GM21447 (cell line): ENCODE results near the gene MANSC4.

Source experiments
- ATAC-seq: cut with Tn5 transposase; IDR thresholded peaks from one replicate; pipeline ENCODE4 v1.9.1; 2021; ENCODE audit not compliant: unreplicated experiment

The MANSC4 gene

GRCh38 chr12:27779920-27780611 is at the start of gene MANSC4, which contains the start of gene KLHL42:
MANSC4 (minus strand) TSS chr12:27780236; CDS start chr12:27771276, 8,960 bp downstream.
KLHL42 (plus strand) TSS chr12:27780233; CDS start chr12:27780331, 98 bp downstream.
- ATAC-seq = peak; percentile 78

DNA sequence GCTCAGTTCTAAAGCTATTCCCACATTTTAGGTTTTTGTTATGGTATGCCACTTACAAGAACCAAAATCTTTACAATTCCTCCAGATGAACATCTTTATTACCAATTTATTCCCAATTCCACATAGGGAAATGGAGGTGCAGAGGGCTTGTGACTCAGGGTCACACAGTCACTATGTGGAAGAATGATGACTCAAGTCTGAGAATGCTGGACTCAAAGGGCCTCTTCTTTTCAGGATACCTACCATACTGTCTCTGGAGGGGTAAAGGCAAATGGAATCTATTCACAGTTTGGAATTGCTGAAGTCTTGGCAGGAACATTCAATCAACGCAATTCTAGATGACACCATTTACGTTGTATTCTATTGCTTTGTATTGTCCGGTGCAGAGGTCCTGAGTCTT is 48.2 kb upstream of the MANSC4 start:
- no peak for ATAC-seq

GRCh38 chr12:27826076-27826475 is 46.0 kb upstream of the MANSC4 start:
- no peak for ATAC-seq

GRCh38 chr12:27824126-27824842 is 44.2 kb upstream of the MANSC4 start:
- ATAC-seq = peak; percentile 63

GRCh38 chr12:27823038-27823437 is 43.0 kb upstream of the MANSC4 start:
- ATAC-seq = no peak

DNA sequence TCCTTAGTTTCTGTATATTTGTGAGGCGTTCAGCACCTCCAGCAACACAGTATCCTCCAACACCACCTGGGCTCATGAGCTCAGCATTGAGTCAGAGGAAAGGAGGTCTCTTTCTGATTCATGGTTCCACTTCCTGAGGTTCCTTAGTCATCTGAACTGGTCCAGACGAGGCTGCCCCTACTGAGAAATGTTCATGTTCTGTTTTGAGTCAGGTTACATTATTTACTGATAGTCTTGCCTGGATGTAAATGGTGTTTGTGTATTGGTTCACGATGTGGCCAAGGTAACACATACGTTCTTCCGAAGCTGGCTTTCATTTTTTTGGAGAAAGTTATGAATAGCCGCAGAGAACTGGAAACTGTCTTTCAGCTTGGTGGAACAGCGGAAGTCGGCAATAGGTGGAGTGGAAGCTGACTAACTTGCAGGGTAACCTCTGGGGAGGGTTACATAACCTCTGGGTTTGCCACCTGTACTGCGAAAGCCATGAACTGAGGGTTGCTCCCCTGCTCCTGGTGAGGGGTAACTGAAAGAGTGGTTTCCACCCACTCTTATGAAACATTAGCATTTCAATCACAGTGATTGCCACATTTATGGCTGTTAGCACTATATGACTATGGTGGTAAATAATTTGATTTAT is 42.2 kb upstream of the MANSC4 start:
- peak; percentile 70 for ATAC-seq

- no peak for ATAC-seq
Measured at GRCh38 chr12:27821259-27821973, 41.4 kb upstream of the MANSC4 start.

- no peak for ATAC-seq
Measured at GRCh38 chr12:27820564-27820963, 40.5 kb upstream of the MANSC4 start.

DNA sequence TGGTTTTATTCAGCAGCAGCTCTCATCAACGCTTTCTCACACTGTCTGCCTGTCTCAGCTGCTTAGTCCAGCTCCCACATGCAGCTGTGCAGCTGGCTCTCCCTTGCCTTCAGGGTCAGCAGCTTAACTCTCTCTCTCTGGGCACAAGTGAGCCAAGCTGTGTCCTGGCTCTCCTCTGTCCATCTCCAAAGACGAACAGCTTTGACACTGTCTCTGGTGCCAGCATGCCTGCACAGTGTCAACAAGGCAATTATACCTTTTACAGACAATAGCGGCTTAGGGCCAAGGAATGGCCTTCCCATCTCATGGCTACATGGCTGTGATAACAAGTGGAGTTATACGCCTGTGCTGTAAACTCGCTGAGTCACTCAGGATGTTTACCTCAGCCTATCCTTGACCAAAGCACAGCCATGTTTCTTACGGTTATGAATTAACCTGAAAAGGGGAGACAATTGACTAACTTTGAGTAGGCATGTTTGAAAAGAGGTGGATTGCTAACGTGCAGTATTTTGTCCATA is 38.4 kb upstream of the MANSC4 start:
- no peak for ATAC-seq

- ATAC-seq = no peak
Measured at GRCh38 chr12:27817766-27818165, 37.7 kb upstream of the MANSC4 start.

GRCh38 chr12:27814851-27815591 is 35.0 kb upstream of the MANSC4 start:
- no peak for ATAC-seq

- ATAC-seq = no peak
Measured at GRCh38 chr12:27814411-27814810, 34.4 kb upstream of the MANSC4 start.

DNA sequence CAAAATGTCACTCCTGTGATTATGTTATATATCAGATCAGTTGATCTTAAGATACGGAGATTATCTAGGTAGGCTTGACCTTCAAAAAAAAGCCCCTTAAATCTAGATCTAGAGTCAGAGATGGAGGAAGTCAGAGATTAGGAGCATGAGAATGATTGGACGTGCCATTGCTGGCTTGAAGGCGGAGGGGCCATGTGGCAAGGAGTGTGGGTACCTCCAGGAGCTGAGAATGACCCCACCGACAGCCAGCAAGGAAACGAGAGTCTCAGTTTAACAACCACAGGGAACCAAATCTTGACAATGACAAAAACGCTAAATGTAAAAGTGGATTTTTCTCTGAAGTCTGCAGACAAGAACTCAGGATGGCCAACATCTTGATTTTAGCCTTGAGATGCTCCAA is 32.5 kb upstream of the MANSC4 start:
- no peak for ATAC-seq

DNA sequence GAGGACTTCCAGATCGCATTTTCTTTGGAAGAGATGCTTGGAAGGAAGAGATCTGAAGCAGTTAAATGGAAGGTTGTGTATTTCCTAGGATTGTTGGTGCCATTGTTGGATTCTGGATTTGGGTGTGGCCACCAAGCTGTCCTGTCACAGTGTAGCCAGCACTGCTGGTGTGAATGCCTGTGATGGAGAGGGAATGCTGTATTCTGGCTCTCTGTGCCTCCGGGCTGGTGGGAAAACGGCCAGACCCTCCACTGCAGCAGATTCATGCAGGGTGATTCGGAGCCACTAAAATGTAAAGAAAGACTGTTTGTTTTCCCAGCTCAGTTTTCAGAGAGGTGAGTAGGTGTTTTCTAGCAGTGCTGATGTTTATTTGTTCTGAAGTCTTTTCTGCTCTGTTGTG is 30.7 kb upstream of the MANSC4 start:
- ATAC-seq = no peak

GRCh38 chr12:27808841-27809240 is 28.8 kb upstream of the MANSC4 start:
- ATAC-seq = no peak

GRCh38 chr12:27807063-27807703 is 27.1 kb upstream of the MANSC4 start:
- ATAC-seq = no peak

- no peak for ATAC-seq
Measured at GRCh38 chr12:27806259-27806658, 26.2 kb upstream of the MANSC4 start.

GRCh38 chr12:27805238-27805637 is 25.2 kb upstream of the MANSC4 start:
- ATAC-seq = no peak

- ATAC-seq = no peak
Measured at GRCh38 chr12:27802936-27803335, 22.9 kb upstream of the MANSC4 start.

DNA sequence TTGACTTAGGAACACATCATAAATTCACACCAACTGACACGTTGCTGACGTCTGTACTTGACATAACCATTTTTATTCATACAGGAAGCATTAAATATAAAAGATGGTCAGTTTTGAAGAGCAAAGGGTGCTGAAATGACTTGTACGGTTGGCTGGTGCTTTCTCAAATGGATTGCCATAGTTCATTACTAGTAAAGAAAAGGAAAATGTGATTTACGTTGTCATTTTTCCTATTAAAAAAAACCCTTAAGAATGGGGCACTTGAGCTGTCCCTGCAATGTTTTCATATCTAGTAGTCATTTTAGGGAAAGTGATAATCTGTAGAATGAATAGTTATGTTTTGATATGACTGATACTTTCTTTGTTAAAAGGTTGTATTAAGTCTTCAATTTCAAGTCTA is 22.5 kb upstream of the MANSC4 start:
- no peak for ATAC-seq
